RWPE1 (cell line): ENCODE data around the gene FAM136A.

ENCODE experiments used
- CTCF ChIA-PET: fragments of 350-600 bp; sonication (Branson Sonifier 250); formaldehyde crosslinking; extraction: SDS; loops from one replicate; lab custom pipeline; 2021; lab: Yijun Ruan, JAX
- POLR2A ChIA-PET: fragments of 400-600 bp; formaldehyde crosslinking; extraction: SDS; loops from one replicate; lab custom pipeline; 2020; ENCODE audit warnings: antibody characterized with exemption; ENCODE audit not compliant: low non-redundant PET; lab: Yijun Ruan, JAX
- DNase-seq: peaks from one replicate; pipeline ENCODE4 v3.0.0; 2012; ENCODE audit warnings: low spot score
- H3K27ac ChIP-seq: fragments of 450-650 bp; 2 replicates; pipeline ENCODE4 v1.5.1; 2017
- TF ChIP-seq, protein P1 (sequence below): fragments of 450-650 bp; conservative IDR thresholded peaks from 2 replicates; pipeline ENCODE4 v1.5.1; 2017; ENCODE audit warnings: low read depth, mild to moderate bottlenecking

The FAM136A gene

GRCh38 chr2:70340761-70341476 is 39.1 kb upstream of the FAM136A start:
- TF ChIP-seq, protein P1, sequence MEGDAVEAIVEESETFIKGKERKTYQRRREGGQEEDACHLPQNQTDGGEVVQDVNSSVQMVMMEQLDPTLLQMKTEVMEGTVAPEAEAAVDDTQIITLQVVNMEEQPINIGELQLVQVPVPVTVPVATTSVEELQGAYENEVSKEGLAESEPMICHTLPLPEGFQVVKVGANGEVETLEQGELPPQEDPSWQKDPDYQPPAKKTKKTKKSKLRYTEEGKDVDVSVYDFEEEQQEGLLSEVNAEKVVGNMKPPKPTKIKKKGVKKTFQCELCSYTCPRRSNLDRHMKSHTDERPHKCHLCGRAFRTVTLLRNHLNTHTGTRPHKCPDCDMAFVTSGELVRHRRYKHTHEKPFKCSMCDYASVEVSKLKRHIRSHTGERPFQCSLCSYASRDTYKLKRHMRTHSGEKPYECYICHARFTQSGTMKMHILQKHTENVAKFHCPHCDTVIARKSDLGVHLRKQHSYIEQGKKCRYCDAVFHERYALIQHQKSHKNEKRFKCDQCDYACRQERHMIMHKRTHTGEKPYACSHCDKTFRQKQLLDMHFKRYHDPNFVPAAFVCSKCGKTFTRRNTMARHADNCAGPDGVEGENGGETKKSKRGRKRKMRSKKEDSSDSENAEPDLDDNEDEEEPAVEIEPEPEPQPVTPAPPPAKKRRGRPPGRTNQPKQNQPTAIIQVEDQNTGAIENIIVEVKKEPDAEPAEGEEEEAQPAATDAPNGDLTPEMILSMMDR: peak; percentile 83
- ChIA-PET POLR2A (no interaction called here), CTCF (interaction anchor here (0.6 to 1.9 kb wide), 10 partner anchors 69 to 307 kb away, joined by 3 to 9 read pairs (median 4); no protein-coding TSS in a partner anchor)
- peak; percentile 89 for DNase-seq
- no peak overlapping the region for H3K27ac ChIP-seq

DNA sequence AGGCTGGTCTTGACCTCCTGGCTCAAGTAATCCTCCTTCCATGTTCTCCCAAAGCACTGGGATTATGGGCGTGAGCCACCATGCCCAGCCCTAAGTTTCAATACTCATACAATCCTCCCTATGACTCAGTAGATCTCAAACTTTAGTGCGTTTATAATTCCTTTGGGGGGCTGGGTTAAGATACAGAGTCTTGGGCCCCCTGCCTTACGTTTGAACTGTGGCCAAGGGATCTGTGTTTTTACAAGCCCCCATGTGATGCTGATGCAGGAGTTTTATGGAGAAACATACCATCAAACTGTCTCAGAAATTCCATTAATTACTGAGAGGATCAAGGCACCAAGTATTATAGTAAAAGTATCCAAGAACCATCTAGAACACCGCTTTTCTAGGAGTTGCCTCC is 38.2 kb upstream of the FAM136A start:
- H3K27ac ChIP-seq: no peak overlapping the region
- TF ChIP-seq, protein P1: no peak
- CTCF ChIA-PET: interaction anchor here (0.5 to 1.4 kb wide), 3 partner anchors 211 to 377 kb away, joined by 3 to 5 read pairs (median 3); no protein-coding TSS in a partner anchor
- POLR2A ChIA-PET: no interaction called here
- no peak for DNase-seq

DNA sequence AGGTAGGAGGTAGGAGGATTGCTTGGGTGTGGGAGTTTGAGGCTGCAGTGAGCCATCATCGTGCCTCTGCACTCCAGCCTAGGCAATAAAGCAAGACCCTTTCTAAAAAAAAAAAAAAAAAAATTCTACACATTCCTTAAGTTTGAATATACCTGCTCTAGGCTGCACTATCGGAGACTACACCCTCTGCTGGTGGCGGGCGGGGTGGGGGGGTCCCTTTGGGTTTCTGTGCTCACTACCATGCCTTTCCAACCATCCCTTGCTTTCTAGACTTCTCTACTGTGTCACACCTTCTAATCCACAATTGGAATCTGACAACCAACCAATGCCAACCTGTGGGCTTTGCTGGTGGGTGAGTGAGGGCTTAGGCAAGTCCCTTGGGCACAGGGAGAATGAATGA is 34.7 kb upstream of the FAM136A start:
- no peak for DNase-seq
- ChIA-PET POLR2A (interaction anchor here (0.7 kb wide), 1 partner anchor 214 kb away, joined by 3 read pairs; no protein-coding TSS in a partner anchor), CTCF (interaction anchor here (0.7 to 1.2 kb wide), 2 partner anchors 281 to 488 kb away, joined by 5 read pairs; no protein-coding TSS in a partner anchor)
- TF ChIP-seq, protein P1: no peak
- H3K27ac ChIP-seq: no peak overlapping the region

DNA sequence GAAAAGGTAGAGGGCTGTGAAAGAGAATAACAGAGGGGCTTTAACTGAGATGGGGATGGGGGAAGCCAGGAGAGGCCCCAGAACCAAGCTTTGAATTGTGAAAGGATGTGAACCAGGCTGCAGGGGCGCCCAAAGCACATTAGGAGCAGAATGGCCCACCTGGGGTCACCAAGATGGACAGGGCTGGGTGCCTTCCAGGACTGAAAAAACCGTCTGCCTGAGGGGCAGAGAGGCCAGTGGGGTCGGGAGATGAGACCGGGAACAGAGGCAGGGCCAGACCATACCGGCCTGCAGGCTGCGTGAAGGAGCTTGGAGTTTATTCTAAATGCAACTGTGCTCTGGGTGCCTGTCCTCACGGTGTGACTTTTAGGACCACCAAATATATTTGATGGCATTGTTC is 29.1 kb upstream of the FAM136A start:
- no peak overlapping the region for H3K27ac ChIP-seq
- ChIA-PET CTCF (no interaction called here), POLR2A (no interaction called here)
- DNase-seq: no peak
- TF ChIP-seq, protein P1: no peak

DNA sequence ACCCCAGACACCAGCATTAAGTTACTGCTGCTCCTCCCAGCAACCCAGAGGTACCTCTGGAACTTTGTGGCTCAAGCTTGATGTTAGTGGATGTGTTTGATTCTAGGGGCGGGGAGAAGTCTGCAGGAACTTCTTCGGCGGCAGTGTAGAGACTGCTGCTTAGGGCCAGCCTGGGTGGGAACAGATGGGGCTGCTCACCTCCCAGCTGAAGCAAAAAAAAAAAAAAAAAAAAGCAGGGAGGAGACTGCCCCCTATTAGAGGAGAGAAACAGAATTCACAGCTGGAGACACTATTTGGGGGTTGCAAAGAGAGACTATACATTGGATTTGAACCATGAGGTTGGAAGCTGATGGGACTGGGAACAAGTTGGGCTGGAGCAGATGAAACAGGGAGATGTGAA is 28.6 kb upstream of the FAM136A start:
- H3K27ac ChIP-seq: peak overlapping the region; percentile 72
- no peak for DNase-seq
- ChIA-PET CTCF (no interaction called here), POLR2A (no interaction called here)
- TF ChIP-seq, protein P1: no peak

GRCh38 chr2:70328921-70329561 is 27.2 kb upstream of the FAM136A start:
- TF ChIP-seq, protein P1: no peak
- peak; percentile 95 for DNase-seq
- ChIA-PET CTCF (interaction anchor here (0.5 to 1.2 kb wide), 8 partner anchors 13 to 438 kb away, joined by 3 to 6 read pairs (median 3); no protein-coding TSS in a partner anchor), POLR2A (no interaction called here)
- H3K27ac ChIP-seq: peak overlapping the region; percentile 72
